Measurements from ENCODE around the gene HCRT. TPM values are rescaled to one million over a fixed set of nuclear protein-coding genes. Genes with fewer than 3 reads are reported as not detected.
A peak's percentile ranks its signal among the peaks of the same experiment; 100 is the strongest.
"Not testable (repeated sequence)": the region's sequence is repeated elsewhere in the genome, so short reads cannot be mapped to it uniquely, and the experiment has no call there.

HCRT gene
- total and polyA plus RNA-seq, 12 donors, result not detected

DNA sequence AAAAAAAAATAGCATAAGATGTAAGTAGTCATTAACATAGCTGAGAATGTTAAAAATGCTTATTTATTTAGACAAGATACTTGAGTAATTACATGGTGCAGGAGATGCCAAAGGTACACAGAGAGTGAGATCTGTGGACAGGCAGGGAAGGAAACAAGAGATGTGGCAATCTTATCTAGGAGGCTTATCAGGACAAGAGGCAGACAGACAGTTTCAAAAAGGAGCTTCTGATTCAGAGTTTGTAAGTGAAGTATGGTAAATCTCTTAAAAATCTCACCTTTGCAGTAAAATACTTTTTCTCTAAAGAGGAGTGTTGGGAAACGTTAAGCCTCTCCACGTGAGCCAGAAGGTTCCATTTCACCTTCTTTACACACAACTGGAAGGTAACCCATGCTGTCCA is 28.9 kb upstream of the HCRT start:
- WGBS, 2 donors, result 76 to 92% methylated on average over 2 of the region's 2 CpGs
- ATAC-seq (no peak), DNase-seq (no peak)
- no peak for TF ChIP-seq CTCF (IDR thresholded peaks at IDR 0.05)
- Histone ChIP-seq H3K36me3 (peaks cover 0 to 100% (median 64%) of the 10 kb centered on the region in 9 donors), H3K4me1 (peaks cover 0 to 9% (median 0%) of the 10 kb centered on the region in 9 donors), H3K4me3 (no peak overlapping the region), H3K27ac (no peak overlapping the region), H3K9me3 (no peaks in the 10 kb centered on the region), H3K27me3 (no peaks in the 10 kb centered on the region)
- intact Hi-C loops (cut with DNase I), result loop anchor here in 2 of 10 donors (10.0 kb wide), 2 partner anchors 311 to 741 kb away; no protein-coding TSS in a partner anchor

DNA sequence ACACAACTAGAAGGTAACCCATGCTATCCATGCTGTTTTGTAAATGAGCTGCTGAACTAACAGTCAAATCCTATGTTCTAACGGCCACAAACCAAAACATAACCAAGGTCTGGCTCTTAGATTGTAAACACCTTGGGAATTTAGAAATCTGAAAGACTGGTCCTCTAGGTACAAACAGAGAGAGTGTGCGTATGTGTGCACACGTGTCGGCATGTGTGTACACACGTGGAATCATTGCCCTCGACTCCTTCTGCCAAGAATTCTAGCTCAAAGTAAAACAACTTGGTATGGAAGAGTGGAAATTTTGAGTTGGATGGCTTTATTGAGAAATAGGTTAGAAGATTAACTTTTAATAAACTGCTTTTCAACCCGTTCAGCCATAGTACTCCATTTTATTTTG is 27.1 kb upstream of the HCRT start:
- TF ChIP-seq CTCF (IDR thresholded peaks at IDR 0.05), result no peak
- Histone ChIP-seq H3K4me1 (peaks cover 0 to 9% (median 0%) of the 10 kb centered on the region in 9 donors), H3K4me3 (no peak overlapping the region), H3K27me3 (no peaks in the 10 kb centered on the region), H3K27ac (peak overlapping the region in 9 of 10 donors; percentile 3 to 54 (median 40)), H3K36me3 (peaks cover 0 to 100% (median 68%) of the 10 kb centered on the region in 9 donors), H3K9me3 (no peaks in the 10 kb centered on the region)
- ATAC-seq, result peak in 6 of 8 donors; percentile 8 to 50 (median 35)
- WGBS, 2 donors, result 75 to 80% methylated on average over 7 of the region's 7 CpGs
- intact Hi-C loops (cut with DNase I), result loop anchor here in 2 of 10 donors (10.0 kb wide), 2 partner anchors 312 to 742 kb away; no protein-coding TSS in a partner anchor
- DNase-seq, result no peak

GRCh38 chr17:42211921-42212341 is 26.7 kb upstream of the HCRT start:
- not testable (repeated sequence) for H3K27me3 ChIP-seq, H3K9me3 ChIP-seq, H3K4me3 ChIP-seq, H3K4me1 ChIP-seq
- DNase-seq (peak; percentile 69 to 70), ATAC-seq (peak; percentile 77 to 94 (median 92))
- WGBS, 2 donors, result 75 to 78% methylated on average over 7 to 9 of the region's 9 CpGs
- Histone ChIP-seq H3K27ac (peak overlapping the region in 9 of 10 donors; percentile 3 to 54 (median 40)), H3K36me3 (peaks cover 0 to 100% (median 68%) of the 10 kb centered on the region in 9 donors)
- intact Hi-C loops (cut with DNase I), result loop anchor here in 2 of 10 donors (10.0 kb wide), 2 partner anchors 313 to 743 kb away; no protein-coding TSS in a partner anchor

- Histone ChIP-seq H3K27me3 (no peaks in the 10 kb centered on the region), H3K27ac (peak overlapping the region in 1 of 10 donors; percentile 4)
- ATAC-seq, result no peak
Measured at GRCh38 chr17:42210046-42210445, 24.8 kb upstream of the HCRT start.

GRCh38 chr17:42206153-42206612 is 20.9 kb upstream of the HCRT start:
- not testable (repeated sequence) for H3K4me3 ChIP-seq, H3K27me3 ChIP-seq, H3K4me1 ChIP-seq, H3K27ac ChIP-seq, DNase-seq, ATAC-seq, H3K9me3 ChIP-seq
- intact Hi-C loops (cut with DNase I), result loop anchor here in 1 of 10 donors (2.0 kb wide), 1 partner anchor 21 kb away; the partner anchor contains the start of gene HCRT
- H3K36me3 ChIP-seq, result peaks cover 0 to 100% (median 58%) of the 10 kb centered on the region in 9 donors
- 80% methylated on average over 8 of the region's 8 CpGs for WGBS, 2 donors

More at GRCh38 chr17:42210046-42210445, 24.8 kb upstream of the HCRT start:
- Histone ChIP-seq H3K9me3 (no peaks in the 10 kb centered on the region), H3K36me3 (peaks cover 0 to 100% (median 58%) of the 10 kb centered on the region in 9 donors), H3K4me3 (no peak overlapping the region), H3K4me1 (peaks cover 0 to 9% (median 0%) of the 10 kb centered on the region in 9 donors)
- no peak for DNase-seq
- 88 to 95% methylated on average over 6 of the region's 6 CpGs for WGBS, 2 donors
- intact Hi-C loops (cut with DNase I), result loop anchor here in 2 of 10 donors (10.0 kb wide), 2 partner anchors 315 to 745 kb away; no protein-coding TSS in a partner anchor
- TF ChIP-seq CTCF (IDR thresholded peaks at IDR 0.05), result no peak

Measured in heart right ventricle (tissue), 16 donors.